IMR-90 (cell line): ENCODE data around the gene FERMT3. TPM values are rescaled to one million over a fixed set of nuclear protein-coding genes. Genes with fewer than 3 reads are reported as not detected.

ENCODE experiments used
- ATAC-seq: fragments of 200-7000 bp; cut with Tn5 transposase; 2 replicates; pipeline ENCODE4 v1.9.1; 2020; ENCODE audit warnings: low read depth, mild to moderate bottlenecking, moderate library complexity
- BruUV-seq: library from RNA; stranded (reverse); fragments of 400-500 nt; replicated peaks from 2 replicates; lab custom pipeline; 2021; lab: Mats Ljungman, UMichigan
- CTCF ChIA-PET: fragments of 300-600 bp; formaldehyde crosslinking; extraction: SDS; loops from one replicate; lab custom pipeline; 2021; ENCODE audit warnings: antibody characterized with exemption; lab: Yijun Ruan, JAX
- POLR2A ChIA-PET: fragments of 300-600 bp; sonication (Branson Sonifier 250); formaldehyde crosslinking; loops from one replicate; lab custom pipeline; 2022; ENCODE audit warnings: antibody characterized with exemption; ENCODE audit not compliant: unreplicated experiment; lab: Charles Lee
- DNase-seq: peaks from one replicate; pipeline ENCODE4 v3.0.0; 2013
- H2AFZ ChIP-seq: replicated peaks from 2 replicates; pipeline ENCODE3; 2013; ENCODE audit warnings: low read length, mild to moderate bottlenecking; ENCODE audit not compliant: poor library complexity
- H2AK5ac ChIP-seq: 2 replicates; pipeline ENCODE4 v1.6.1; 2013; ENCODE audit warnings: low read depth, low read length, inconsistent platforms
- H2AK9ac ChIP-seq: replicated peaks from 2 replicates; pipeline ENCODE3; 2013; ENCODE audit warnings: mild to moderate bottlenecking, low read depth, low read length, moderate library complexity; ENCODE audit not compliant: poor library complexity
- H2BK120ac ChIP-seq: 2 replicates; pipeline ENCODE4 v1.6.1; 2013; ENCODE audit warnings: low read depth, low read length, inconsistent platforms
- H2BK15ac ChIP-seq: 3 replicates; pipeline ENCODE4 v1.6.1; 2013; ENCODE audit warnings: low read depth, low read length, inconsistent platforms
- H2BK20ac ChIP-seq: 2 replicates; pipeline ENCODE4 v1.6.1; 2013; ENCODE audit warnings: low read depth, mild to moderate bottlenecking, inconsistent platforms, low read length, moderate library complexity
- H2BK5ac ChIP-seq: 2 replicates; pipeline ENCODE4 v1.6.1; 2013; ENCODE audit warnings: mild to moderate bottlenecking, low read depth, low read length, inconsistent platforms; ENCODE audit not compliant: poor library complexity, severe bottlenecking
- H3K14ac ChIP-seq: replicated peaks from 2 replicates; pipeline ENCODE4 v1.6.1; 2013; ENCODE audit warnings: low read depth, low read length, inconsistent platforms
- H3K18ac ChIP-seq: 2 replicates; pipeline ENCODE4 v1.6.1; 2013; ENCODE audit warnings: low read depth, low read length, control low read depth
- H3K23ac ChIP-seq: 2 replicates; pipeline ENCODE4 v1.6.1; 2013; ENCODE audit warnings: low read depth, low read length, inconsistent platforms
- H3K27ac ChIP-seq: 2 replicates; pipeline ENCODE4 v1.5.1; 2013; ENCODE audit warnings: mild to moderate bottlenecking, control low read depth, low read length; ENCODE audit not compliant: insufficient read depth
- H3K27me3 ChIP-seq: 2 replicates; pipeline ENCODE4 v1.6.1; 2013; ENCODE audit warnings: low read length; ENCODE audit not compliant: control insufficient read depth, insufficient read depth
- H3K36me3 ChIP-seq: 2 replicates; pipeline ENCODE4 v1.6.1; 2013; ENCODE audit warnings: low read length, mixed read lengths; ENCODE audit not compliant: control insufficient read depth, insufficient read depth
- H3K4ac ChIP-seq: 2 replicates; pipeline ENCODE4 v1.6.1; 2013; ENCODE audit warnings: low read depth, low read length, inconsistent platforms
- H3K4me1 ChIP-seq: 2 replicates; pipeline ENCODE4 v1.6.1; 2013; ENCODE audit warnings: low read length, mixed read lengths; ENCODE audit not compliant: control insufficient read depth, insufficient read depth
- H3K4me2 ChIP-seq: 2 replicates; pipeline ENCODE4 v1.6.1; 2013; ENCODE audit warnings: low read depth, mild to moderate bottlenecking, control low read depth, low read length, moderate library complexity
- H3K4me3 ChIP-seq: 2 replicates; pipeline ENCODE4 v1.5.1; 2013; ENCODE audit warnings: low read depth, mild to moderate bottlenecking, control low read depth, low read length, moderate library complexity; ENCODE audit not compliant: insufficient read depth
- H3K56ac ChIP-seq: 2 replicates; pipeline ENCODE4 v1.6.1; 2013; ENCODE audit warnings: low read length, inconsistent platforms; ENCODE audit not compliant: insufficient read depth; ENCODE audit errors: extremely low read depth
- H3K79me1 ChIP-seq, 2 experiments: 2 replicates each; pipeline ENCODE4 v1.6.1; 2013; ENCODE audit warnings: low read length in 2 of 2, inconsistent platforms in 1 of 2, low read depth in 1 of 2
- H3K9ac ChIP-seq: 2 replicates; pipeline ENCODE4 v1.6.1; 2013; ENCODE audit warnings: low read depth, low read length, control low read depth
- H3K9me1 ChIP-seq: 2 replicates; pipeline ENCODE4 v1.6.1; 2013; ENCODE audit warnings: low read length, inconsistent platforms; ENCODE audit not compliant: insufficient read depth
- H3K9me3 ChIP-seq: 2 replicates; pipeline ENCODE4 v1.6.1; 2013; ENCODE audit warnings: low read length; ENCODE audit not compliant: control insufficient read depth, insufficient read depth
- H4K20me1 ChIP-seq: 2 replicates; pipeline ENCODE4 v1.6.1; 2013; ENCODE audit warnings: low read length, inconsistent platforms; ENCODE audit not compliant: insufficient read depth
- H4K5ac ChIP-seq: 2 replicates; pipeline ENCODE4 v1.6.1; 2013; ENCODE audit warnings: mild to moderate bottlenecking, low read depth, low read length, control low read depth
- H4K8ac ChIP-seq, 2 experiments: 2 replicates each; pipeline ENCODE4 v1.6.1; 2013; ENCODE audit warnings: low read depth in 2 of 2, low read length in 2 of 2, control low read depth in 1 of 2, inconsistent platforms in 1 of 2
- H4K91ac ChIP-seq: 2 replicates; pipeline ENCODE4 v1.6.1; 2013; ENCODE audit warnings: low read depth, low read length, inconsistent platforms; ENCODE audit not compliant: insufficient read depth
- BHLHE40 ChIP-seq: fragments of 150-350 bp; IDR thresholded peaks from 2 replicates; pipeline ENCODE4 v1.6.1; 2016; ENCODE audit warnings: mild to moderate bottlenecking, low read depth, low read length
- WGBS, 2 experiments: methylation state at CpG; one replicate each; pipeline versions ENCODE4 v1.1.5 to v1.1.7; 2013; ENCODE audit warnings: missing lambda C conversion rate in 2 of 2; ENCODE audit not compliant: insufficient read length in 1 of 2; ENCODE audit errors: extremely low coverage in 2 of 2; 5-methylcytosine and 5-hydroxymethylcytosine counted together
- dilution Hi-C: fragments of 300-500 bp; cut with HindIII; formaldehyde crosslinking; loops from one replicate; pipeline ENCODE4 v1.14.3; 2018; ENCODE audit warnings: low sequenced_read_pairs; ENCODE audit not compliant: unreplicated experiment
- in situ Hi-C: fragments of 300-500 bp; cut with MboI; formaldehyde crosslinking; loops from 3 replicates; pipeline ENCODE4 v1.14.3; 2019; ENCODE audit warnings: low sequenced_read_pairs, inconsistent platforms, mixed read lengths
- intact Hi-C: fragments of 100-400 bp; cut with micrococcal nuclease; formaldehyde crosslinking; loops from 2 replicates; pipeline ENCODE4 v1.10.0; 2022
- polyA plus RNA-seq, 3 experiments: library from polyadenylated mRNA; depleted of rRNA; stranded (reverse); fragments of >200 nt; gene quantifications; 2 replicates each; pipeline ENCODE4 v1.2.3, GENCODE V29; 2012; ENCODE audit warnings: low replicate concordance in 1 of 3
- total RNA-seq: library from RNA; depleted of rRNA; stranded (reverse); fragments of >200 nt; gene quantifications from 2 replicates; pipeline ENCODE4 v1.2.3, GENCODE V29; 2012

Gene FERMT3
- total and polyA plus RNA-seq, 2 of the 4 experiments (the other 2 are of a cell fraction), result 0.36 to 2.3 TPM

GRCh38 chr11:64211181-64211872 is 4.8 kb downstream of the FERMT3 start:
- no peak for ATAC-seq
- H2BK15ac ChIP-seq, result no peak overlapping the region

More at GRCh38 chr11:64211181-64211872, 4.8 kb downstream of the FERMT3 start:
- Histone ChIP-seq H3K18ac (no peak overlapping the region), H3K9ac (no peak overlapping the region), H4K20me1 (no peaks in the 10 kb centered on the region; the same call in 1 of the 2 replicates), H3K27me3 (no peaks in the 10 kb centered on the region), H3K23ac (no peak overlapping the region), H3K4me3 (no peak overlapping the region), H3K14ac (no peak overlapping the region), H3K4ac (no peak overlapping the region), H2BK5ac (no peak overlapping the region), H2BK20ac (no peak overlapping the region), H3K36me3 (peaks cover 7% of the 10 kb centered on the region), H2AK9ac (no peak overlapping the region), H3K56ac (no peak overlapping the region), H4K5ac (no peak overlapping the region), H2AK5ac (no peak overlapping the region), H3K4me1 (peaks cover 10% of the 10 kb centered on the region), H4K91ac (no peak overlapping the region), H3K9me1 (no peaks in the 10 kb centered on the region; the same call in 1 of the 2 replicates), H3K9me3 (no peaks in the 10 kb centered on the region), H2BK120ac (no peak overlapping the region), H4K8ac (no peak overlapping the region), H3K79me1 (peaks cover 0 to 17% of the 10 kb centered on the region in 2 experiments; a peak in 2 of 4 replicates), H3K4me2 (no peak overlapping the region), H3K27ac (no peak overlapping the region), H2AFZ (no peak overlapping the region)
- ChIA-PET POLR2A (no interaction called here), CTCF (no interaction called here)
- no peak for TF ChIP-seq BHLHE40
- intact Hi-C loops, result no loop called here
- DNase-seq, result no peak
- dilution Hi-C loops, result no loop called here
- in situ Hi-C loops, result no loop called here
- WGBS, 2 experiments, result 97% methylated on average over 4 of the region's 30 CpGs; no CpG with 5 or more reads in 1 of the 2 experiments
- no TSS peak for BruUV-seq
